GM21576 (cell line): ENCODE data around the gene ITGA11.
"Not testable (repeated sequence)": the region's sequence is repeated elsewhere in the genome, so short reads cannot be mapped to it uniquely, and the experiment has no call there.

ENCODE experiments used
- ATAC-seq: cut with Tn5 transposase; IDR thresholded peaks from one replicate; pipeline ENCODE4 v1.9.1; 2021; ENCODE audit warnings: mild to moderate bottlenecking, moderate library complexity; ENCODE audit not compliant: unreplicated experiment

The ITGA11 gene

GRCh38 chr15:68427366-68427765 is 4.6 kb downstream of the ITGA11 start:
- ATAC-seq = no peak

DNA sequence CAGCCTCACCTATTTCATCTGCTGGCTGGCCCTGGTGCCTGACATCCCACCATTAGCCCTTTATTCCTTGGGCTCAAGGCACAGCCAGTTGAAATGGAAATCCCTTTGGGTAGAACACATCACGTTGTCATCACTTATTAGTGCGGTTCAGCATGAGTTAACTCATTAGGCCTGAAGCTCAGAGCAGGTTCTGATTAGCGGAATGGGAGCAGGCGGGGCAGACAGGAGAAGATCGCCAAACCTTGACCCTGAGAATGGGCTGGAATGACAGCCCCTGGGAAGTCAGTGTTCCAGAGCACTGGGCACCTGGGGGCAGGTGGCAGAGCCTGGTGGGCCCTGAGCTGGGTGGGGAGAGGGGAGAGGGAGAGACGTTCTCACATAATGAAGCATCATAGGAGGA is 5.8 kb downstream of the ITGA11 start:
- ATAC-seq = no peak

DNA sequence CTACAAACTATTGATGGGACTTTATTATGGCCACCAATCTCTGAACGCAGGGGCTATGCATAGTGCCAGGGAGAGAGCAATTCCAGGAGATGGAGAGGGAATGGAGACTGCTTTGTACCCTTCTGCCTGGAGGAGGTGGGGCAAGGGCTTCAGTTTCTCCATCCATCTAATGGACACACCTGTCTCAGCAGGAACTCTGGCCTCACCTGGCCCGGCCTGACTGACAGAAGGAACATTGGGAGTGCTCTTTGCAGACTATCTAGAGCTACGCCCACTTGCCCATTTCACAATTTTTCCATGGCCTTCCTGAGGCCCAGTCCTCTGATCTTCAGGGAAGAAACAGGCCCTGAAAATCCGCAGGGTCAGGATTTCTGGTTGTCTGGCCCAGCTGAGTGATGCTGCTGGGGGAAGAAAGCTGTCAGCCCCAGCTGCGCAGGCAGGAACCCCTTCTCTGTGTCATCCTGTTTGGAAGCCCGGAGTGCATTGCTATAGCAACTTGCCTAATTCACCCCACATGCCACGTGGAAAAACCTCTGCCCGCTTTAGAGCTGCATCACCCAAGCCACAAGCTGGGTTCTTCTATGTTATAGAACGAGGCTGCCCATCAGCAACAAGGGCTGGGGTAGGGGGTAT is 6.4 kb downstream of the ITGA11 start:
- ATAC-seq = no peak

- no peak for ATAC-seq
Observed at GRCh38 chr15:68424754-68425390, 7.1 kb downstream of the ITGA11 start.

DNA sequence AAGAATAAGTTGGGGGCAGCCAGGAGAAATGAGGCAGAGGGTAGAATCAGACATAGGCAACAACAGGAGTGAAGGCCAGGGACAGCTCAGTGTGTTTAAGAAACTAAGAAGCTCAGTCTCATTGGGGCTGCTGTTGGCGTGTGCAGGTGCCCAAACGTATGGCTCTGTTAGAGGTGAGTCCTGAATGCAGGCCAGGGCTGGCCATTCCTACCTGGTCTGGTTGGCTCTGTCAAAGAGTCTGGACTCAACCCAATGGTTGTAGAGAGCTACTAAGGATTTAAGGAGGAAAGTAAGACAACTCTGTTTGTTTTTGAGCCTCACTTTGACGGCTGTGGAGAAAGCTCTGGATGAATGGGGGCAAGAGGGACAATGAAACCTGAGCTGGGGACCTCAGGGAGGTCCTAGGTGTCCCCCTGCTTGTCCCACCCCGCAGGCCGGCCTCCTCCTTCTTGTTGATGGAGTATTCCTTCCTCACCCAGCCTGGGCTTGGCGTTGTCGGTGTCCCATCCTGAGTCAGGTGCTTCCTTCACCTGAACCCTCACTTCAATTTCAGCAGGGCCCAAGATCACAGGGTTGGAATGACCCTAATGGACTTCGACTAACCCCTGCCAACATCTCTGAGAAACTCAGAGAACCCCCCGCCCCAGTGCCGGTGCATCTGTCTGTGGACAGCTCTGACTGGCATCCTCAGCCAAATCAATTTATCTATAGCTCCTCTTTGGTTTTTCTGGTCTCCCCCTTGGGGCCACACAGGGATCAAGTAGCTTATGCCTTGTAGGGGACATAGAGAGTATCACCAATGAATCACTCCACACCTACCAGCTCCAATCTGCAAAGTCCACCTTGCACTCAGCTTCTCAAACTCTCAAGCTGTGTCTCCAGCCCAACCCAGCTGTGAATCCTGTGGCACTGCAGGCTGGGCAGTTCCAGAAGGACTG is 8.3 kb downstream of the ITGA11 start:
- no peak for ATAC-seq

GRCh38 chr15:68422403-68423145 is 9.4 kb downstream of the ITGA11 start:
- ATAC-seq = not testable (repeated sequence)

DNA sequence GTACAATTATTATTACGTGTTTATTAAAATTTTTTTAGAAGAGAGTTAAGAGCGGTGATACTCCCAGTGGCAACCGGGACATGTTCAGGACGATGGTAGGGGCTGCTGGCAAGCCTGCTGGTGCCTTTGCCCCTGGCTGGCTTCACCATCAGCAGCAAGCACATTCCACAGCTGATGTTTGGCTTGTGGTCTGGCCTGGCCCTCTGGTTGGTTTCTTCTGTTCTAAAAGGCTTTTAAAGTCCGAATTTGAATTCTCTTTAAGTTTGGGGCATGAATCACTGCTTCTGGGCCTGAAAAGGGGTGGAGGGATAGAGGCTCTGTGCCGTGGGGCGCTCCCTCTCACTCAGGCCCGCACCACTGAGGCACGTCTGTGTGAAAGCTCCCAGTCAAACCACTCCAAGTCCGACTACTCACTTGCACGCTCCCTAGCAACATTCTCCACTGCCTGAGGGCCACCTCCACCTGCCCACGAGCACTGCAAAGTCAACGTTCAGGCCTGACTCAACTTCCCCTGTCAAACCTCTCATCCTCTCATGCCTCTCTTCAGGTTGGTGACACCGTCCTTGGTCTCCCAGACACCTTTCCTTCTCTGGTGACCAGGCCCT is 10.1 kb downstream of the ITGA11 start:
- ATAC-seq = no peak

DNA sequence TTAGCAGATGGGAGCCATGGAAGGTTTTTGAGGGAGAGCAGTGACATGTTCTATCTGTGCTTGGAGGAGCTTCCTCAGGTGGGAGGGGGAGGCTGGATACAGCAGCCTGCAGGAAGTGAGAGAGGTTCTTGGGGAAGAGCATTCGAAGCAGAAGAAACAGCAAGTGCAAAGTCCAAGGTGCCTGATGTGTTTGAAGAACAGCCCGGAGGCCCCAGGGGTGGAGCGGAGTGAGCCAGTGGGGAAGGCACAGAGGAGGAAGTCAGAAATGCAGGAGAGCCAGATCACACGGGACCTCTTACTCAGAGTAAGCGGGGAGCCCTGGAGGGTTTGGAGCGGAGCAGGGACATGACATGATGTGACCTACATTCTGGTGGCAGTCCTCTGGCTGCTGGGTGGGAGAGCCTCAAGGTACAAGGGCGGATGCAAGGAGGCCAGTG is 10.8 kb downstream of the ITGA11 start:
- no peak for ATAC-seq

DNA sequence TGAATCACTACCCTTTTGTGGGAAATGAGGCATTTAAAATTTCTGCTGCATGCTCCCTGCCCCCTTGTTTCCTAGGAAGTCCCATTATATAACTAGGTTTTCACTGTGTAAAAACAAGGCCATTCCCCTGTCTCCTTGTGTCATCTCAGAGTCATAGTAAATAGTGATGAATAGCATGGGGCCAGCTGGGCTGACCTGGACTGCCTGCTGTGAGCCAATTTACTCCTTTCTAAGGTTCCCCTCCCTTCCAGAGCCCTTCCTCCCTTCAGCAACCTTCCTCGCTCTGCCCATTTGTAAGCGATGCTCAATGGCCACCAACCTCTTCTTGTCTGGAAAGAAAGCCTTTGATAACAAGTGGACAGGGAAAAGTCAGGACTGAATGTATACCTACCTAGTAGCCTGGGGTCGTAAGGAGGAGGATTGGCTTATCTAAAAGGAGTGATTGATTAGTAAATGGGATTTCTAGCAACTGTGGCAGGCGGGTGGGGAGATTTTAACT is 11.7 kb downstream of the ITGA11 start:
- no peak for ATAC-seq

DNA sequence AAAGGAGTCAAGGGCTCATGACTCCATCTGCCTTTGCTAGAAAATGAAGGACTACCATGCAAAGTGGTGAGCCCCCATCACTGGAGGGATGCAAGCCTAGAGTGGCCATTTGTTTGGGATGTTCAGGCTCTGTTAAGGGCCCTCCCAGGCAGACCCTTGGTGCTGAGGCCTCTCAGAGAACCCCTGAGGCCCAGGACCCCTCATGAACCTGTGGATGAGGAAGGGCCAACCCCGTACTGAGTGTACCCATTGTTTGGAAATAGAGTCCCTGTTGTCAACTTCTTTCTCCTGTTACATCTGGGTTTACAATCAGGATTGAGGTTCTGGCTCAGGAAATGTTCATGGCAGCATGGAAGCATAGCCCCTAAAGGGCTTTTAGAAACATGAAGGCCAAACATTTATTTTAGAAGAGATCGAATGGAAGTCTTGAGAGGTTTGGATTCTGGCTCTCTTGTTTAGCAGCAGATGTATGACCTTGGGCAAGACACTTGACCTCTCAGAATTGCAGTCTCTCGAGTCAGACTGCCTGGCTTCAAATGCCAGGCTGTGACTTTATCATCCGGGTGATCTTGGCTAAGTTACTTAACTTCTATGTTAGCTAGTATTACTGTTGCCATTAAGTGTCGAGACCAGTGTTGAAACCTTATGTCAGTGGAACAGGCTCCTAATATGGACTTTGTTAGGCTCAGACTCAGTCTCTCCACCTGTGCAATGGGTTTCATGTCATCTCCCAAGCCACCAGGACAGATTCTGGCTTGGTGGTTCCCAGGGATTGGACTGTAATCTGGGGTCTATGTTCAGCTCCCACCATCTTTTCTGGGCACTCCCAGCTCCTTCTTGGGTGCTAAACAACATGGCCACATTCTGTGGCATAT is 12.4 kb downstream of the ITGA11 start:
- ATAC-seq = no peak

- ATAC-seq = no peak
Observed at GRCh38 chr15:68418611-68419161, 13.3 kb downstream of the ITGA11 start.

DNA sequence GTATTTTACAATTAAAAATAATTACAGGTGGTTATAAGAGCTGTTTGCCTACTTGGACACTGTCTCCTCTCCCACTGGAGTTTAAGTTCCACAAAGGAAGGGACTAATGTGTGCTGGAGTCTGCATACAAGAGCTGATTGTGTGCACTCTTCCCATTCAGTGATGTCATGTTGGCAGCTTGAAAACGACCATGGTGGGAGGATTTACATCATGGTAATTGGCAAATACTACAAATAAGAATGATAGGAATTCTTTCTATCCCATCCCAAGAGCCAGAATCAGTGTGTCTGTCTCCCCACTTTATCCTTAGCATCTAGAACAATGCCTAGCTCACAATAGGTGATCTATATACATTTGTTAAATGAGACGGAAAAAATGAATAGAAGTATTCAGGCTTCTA is 14.1 kb downstream of the ITGA11 start:
- no peak for ATAC-seq

DNA sequence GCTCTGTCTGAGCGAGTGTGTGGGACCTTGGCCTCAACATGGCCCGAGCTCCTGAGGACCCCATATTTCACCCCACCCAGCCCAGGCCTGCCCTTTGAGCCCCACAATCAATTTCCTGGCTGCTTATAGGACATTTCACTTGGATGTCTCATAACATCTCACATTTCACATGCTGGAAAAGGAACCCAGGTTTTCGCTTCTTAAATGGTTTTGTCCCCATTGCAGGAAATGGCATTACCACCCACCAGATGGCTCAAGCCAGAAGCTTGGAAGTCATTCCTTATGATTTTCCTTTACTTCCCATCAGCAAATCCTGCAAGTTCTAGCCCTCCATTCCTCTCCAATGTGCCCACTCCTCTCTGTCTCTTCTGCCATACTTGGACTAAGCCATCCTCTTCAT is 14.9 kb downstream of the ITGA11 start:
- no peak for ATAC-seq

DNA sequence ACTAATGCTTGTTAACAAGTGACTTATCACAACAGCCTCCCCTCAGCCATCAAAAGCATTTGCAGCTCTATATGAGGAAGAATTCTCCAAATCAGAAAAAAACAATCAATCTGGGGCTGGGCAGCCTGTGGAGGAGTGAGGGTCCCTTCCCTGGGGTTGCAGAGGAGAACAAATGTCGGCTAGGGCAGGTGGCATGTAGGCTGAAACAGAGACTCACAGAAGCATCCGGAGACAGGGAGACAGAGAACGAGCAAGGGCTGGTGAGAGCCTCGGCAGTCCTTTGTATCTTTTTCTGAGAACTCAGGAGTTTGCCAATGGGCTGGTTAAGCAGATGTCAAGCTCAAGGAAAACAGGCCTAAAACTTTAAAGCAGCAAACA is 15.8 kb downstream of the ITGA11 start:
- no peak for ATAC-seq

GRCh38 chr15:68415501-68416157 is 16.3 kb downstream of the ITGA11 start:
- no peak for ATAC-seq

DNA sequence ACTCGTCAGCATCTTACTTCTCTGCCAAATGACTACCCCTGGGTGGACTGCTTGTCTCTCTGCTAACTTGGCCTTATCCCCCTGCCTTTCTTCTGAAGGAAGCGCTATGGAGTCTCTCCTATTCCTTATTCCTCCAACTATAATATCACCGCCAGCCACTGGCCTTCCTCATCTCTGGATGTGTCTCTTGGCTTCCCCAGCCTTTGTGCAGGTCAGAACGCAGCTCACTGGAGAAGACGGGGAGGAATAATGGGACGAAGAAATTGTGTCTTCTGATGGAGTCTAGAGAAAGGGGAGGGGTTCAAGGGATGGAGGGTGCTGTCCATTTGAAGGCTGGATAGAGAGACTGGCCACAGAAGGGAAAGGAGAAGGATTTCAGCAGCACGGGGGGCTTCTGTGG is 16.9 kb downstream of the ITGA11 start:
- no peak for ATAC-seq

- ATAC-seq = no peak
Observed at GRCh38 chr15:68414591-68414990, 17.4 kb downstream of the ITGA11 start.

GRCh38 chr15:68414206-68414555 is 17.8 kb downstream of the ITGA11 start:
- no peak for ATAC-seq
